Gastrocnemius medialis (tissue), 4 donors: ENCODE measurements around the gene DLL4.

Experiments used
- CTCF ChIP-seq, 5 experiments: fragments of 450-650 bp in 3 of 5; fragments of 200-600 bp in 2 of 5; sonication (generic) in 2 of 5; IDR thresholded peaks in 4 of 5; conservative IDR thresholded peaks in 1 of 5; 1 replicate in 4 of 5; 2 replicates in 1 of 5; pipeline ENCODE4 v1.5.1; 2016 to 2019; ENCODE audit warnings: antibody characterized with exemption in 5 of 5, mild to moderate bottlenecking in 3 of 5, moderate library complexity in 3 of 5
- POLR2A ChIP-seq, 2 donors: fragments of 450-650 bp; IDR thresholded peaks; one replicate each; pipeline ENCODE4 v1.6.1; 2017; ENCODE audit warnings: antibody characterized with exemption in 2 of 2, mild to moderate bottlenecking in 2 of 2, moderate library complexity in 2 of 2

DNA sequence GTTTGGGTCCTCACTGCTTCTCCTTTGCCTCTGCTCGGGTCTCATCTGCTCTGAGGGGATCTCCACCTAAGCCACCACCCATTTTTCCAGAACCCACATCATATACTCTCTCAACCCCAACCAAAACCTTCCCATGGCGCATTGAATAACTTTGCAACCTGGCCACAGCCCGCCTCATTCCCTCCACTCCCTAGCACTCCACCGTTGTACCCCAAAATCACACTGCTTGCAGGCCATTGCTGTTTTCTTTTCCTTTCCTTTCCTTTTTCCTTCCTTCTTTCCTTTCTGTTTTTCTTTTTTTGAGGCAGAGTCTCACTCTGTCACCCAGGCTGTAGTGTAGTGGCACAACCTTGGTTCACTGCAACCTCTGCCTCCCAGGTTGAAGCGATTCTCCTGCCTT, 38.0 kb upstream of the DLL4 start:
- TF ChIP-seq CTCF (IDR thresholded peaks at IDR 0.05 in 4 of 5, conservative IDR thresholded peaks at IDR 0.05 in 1 of 5) = no peak
- no peak for TF ChIP-seq POLR2A (IDR thresholded peaks at IDR 0.05)
